ENCODE data around the gene PIGQ.

- TF ChIP-seq SNRNP70 (IDR thresholded peaks at IDR 0.05; ENCODE audit: low read depth, low read length) (no peak), IRF2 (CRISPR knock-in tag; IDR thresholded peaks at IDR 0.05) (no peak), KAT2B (IDR thresholded peaks at IDR 0.05; ENCODE audit: borderline replicate concordance, low read depth, low read length) (no peak), EZH2 (conservative IDR thresholded peaks at IDR 0.05; ENCODE audit: low read depth, low read length) (no peak), ZNF329 (CRISPR knock-in tag; IDR thresholded peaks at IDR 0.05; ENCODE audit: low read depth) (no peak), CENPX (CRISPR knock-in tag; IDR thresholded peaks at IDR 0.05) (no peak), SKI (IDR thresholded peaks at IDR 0.05; ENCODE audit: partially characterized antibody) (no peak), SP4 (CRISPR knock-in tag; IDR thresholded peaks at IDR 0.05) (no peak), SIN3A (IDR thresholded peaks at IDR 0.05; ENCODE audit: borderline replicate concordance, low read depth, low read length) (no peak)
- TF ChIP-seq, protein P1, sequence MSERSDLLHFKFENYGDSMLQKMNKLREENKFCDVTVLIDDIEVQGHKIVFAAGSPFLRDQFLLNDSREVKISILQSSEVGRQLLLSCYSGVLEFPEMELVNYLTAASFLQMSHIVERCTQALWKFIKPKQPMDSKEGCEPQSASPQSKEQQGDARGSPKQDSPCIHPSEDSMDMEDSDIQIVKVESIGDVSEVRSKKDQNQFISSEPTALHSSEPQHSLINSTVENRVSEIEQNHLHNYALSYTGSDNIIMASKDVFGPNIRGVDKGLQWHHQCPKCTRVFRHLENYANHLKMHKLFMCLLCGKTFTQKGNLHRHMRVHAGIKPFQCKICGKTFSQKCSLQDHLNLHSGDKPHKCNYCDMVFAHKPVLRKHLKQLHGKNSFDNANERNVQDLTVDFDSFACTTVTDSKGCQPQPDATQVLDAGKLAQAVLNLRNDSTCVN (CRISPR knock-in tag; IDR thresholded peaks at IDR 0.05; ENCODE audit: borderline replicate concordance), result no peak
- TF ChIP-seq, protein P2, sequence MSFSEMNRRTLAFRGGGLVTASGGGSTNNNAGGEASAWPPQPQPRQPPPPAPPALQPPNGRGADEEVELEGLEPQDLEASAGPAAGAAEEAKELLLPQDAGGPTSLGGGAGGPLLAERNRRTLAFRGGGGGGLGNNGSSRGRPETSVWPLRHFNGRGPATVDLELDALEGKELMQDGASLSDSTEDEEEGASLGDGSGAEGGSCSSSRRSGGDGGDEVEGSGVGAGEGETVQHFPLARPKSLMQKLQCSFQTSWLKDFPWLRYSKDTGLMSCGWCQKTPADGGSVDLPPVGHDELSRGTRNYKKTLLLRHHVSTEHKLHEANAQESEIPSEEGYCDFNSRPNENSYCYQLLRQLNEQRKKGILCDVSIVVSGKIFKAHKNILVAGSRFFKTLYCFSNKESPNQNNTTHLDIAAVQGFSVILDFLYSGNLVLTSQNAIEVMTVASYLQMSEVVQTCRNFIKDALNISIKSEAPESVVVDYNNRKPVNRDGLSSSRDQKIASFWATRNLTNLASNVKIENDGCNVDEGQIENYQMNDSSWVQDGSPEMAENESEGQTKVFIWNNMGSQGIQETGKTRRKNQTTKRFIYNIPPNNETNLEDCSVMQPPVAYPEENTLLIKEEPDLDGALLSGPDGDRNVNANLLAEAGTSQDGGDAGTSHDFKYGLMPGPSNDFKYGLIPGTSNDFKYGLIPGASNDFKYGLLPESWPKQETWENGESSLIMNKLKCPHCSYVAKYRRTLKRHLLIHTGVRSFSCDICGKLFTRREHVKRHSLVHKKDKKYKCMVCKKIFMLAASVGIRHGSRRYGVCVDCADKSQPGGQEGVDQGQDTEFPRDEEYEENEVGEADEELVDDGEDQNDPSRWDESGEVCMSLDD (CRISPR knock-in tag; IDR thresholded peaks at IDR 0.05; ENCODE audit: borderline replicate concordance), result no peak
- TF ChIP-seq, protein P3, sequence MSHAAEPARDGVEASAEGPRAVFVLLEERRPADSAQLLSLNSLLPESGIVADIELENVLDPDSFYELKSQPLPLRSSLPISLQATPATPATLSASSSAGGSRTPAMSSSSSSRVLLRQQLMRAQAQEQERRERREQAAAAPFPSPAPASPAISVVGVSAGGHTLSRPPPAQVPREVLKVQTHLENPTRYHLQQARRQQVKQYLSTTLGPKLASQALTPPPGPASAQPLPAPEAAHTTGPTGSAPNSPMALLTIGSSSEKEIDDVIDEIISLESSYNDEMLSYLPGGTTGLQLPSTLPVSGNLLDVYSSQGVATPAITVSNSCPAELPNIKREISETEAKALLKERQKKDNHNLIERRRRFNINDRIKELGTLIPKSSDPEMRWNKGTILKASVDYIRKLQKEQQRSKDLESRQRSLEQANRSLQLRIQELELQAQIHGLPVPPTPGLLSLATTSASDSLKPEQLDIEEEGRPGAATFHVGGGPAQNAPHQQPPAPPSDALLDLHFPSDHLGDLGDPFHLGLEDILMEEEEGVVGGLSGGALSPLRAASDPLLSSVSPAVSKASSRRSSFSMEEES (CRISPR knock-in tag; IDR thresholded peaks at IDR 0.05), result no peak
Measured at GRCh38 chr16:557463-558297, 12.1 kb upstream of the PIGQ start.

Data from HepG2 (cell line).